Suprapubic skin (tissue), 4 donors: ENCODE data around the gene PAOX.

Source experiments
- EP300 ChIP-seq: sonication (generic); formaldehyde crosslinking; IDR thresholded peaks from one replicate; pipeline ENCODE4 v1.6.1; 2017; ENCODE audit warnings: antibody characterized with exemption
- POLR2A ChIP-seq, 2 donors: fragments of 450-650 bp; IDR thresholded peaks; one replicate each; pipeline ENCODE4 v1.6.1; 2017; ENCODE audit warnings: antibody characterized with exemption in 2 of 2, mild to moderate bottlenecking in 2 of 2, moderate library complexity in 2 of 2
- POLR2AphosphoS5 ChIP-seq, 3 donors: sonication (generic); formaldehyde crosslinking; IDR thresholded peaks; one replicate each; pipeline ENCODE4 v1.6.1; 2017; ENCODE audit warnings: antibody characterized with exemption in 3 of 3
- TF ChIP-seq, protein P1 (sequence below), 2 donors: fragments of 200-600 bp in 1 of 2; fragments of 450-650 bp in 1 of 2; sonication (generic) in 1 of 2; IDR thresholded peaks; one replicate each; pipeline ENCODE4 v1.5.1; 2016 to 2019; ENCODE audit warnings: antibody characterized with exemption in 2 of 2, mild to moderate bottlenecking in 1 of 2, moderate library complexity in 1 of 2

DNA sequence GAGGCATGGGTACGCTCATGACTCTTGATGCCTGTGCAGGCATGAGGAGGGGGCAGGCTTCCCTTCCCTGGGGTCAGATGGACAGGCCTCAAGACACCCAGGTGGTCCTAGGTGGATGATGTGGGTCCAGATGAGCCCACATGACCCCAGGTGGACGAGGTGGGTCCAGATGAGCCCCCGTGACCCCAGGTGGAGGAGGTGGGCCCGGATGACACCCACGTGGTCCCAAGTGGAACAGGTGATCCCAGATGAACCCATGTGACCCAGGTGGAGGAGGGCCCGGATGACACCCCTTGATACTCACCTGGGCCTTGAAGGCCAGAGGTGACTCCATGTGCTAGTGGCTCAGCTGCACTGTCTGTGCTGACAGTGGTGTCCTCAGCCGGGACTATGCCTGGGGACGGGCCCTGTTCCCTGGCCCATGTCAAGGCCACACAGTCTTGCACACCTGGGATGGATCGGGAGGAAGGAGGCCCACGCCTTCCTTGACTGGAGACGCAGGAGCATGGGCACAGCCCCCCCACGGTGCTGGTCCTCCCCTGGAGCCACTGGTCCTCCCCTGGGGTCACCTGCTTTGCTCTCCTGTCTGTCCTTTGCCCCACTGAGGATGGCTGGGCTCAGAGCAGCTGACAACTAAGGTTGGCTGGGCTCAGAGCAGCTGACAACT, 28.6 kb upstream of the PAOX start:
- TF ChIP-seq, protein P1, sequence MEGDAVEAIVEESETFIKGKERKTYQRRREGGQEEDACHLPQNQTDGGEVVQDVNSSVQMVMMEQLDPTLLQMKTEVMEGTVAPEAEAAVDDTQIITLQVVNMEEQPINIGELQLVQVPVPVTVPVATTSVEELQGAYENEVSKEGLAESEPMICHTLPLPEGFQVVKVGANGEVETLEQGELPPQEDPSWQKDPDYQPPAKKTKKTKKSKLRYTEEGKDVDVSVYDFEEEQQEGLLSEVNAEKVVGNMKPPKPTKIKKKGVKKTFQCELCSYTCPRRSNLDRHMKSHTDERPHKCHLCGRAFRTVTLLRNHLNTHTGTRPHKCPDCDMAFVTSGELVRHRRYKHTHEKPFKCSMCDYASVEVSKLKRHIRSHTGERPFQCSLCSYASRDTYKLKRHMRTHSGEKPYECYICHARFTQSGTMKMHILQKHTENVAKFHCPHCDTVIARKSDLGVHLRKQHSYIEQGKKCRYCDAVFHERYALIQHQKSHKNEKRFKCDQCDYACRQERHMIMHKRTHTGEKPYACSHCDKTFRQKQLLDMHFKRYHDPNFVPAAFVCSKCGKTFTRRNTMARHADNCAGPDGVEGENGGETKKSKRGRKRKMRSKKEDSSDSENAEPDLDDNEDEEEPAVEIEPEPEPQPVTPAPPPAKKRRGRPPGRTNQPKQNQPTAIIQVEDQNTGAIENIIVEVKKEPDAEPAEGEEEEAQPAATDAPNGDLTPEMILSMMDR (IDR thresholded peaks at IDR 0.05): no peak
- TF ChIP-seq POLR2A (IDR thresholded peaks at IDR 0.05) (no peak), EP300 (no peak), POLR2AphosphoS5 (IDR thresholded peaks at IDR 0.05) (no peak)
